ENCODE measurements around the gene RPS6KB1. TPM values are rescaled to one million over a fixed set of nuclear protein-coding genes. Genes with fewer than 3 reads are reported as not detected.
"Not testable (repeated sequence)": the region's sequence is repeated elsewhere in the genome, so short reads cannot be mapped to it uniquely, and the experiment has no call there.

The RPS6KB1 gene
- total RNA-seq, 1 donor from 2014 or later: 9.3 TPM

DNA sequence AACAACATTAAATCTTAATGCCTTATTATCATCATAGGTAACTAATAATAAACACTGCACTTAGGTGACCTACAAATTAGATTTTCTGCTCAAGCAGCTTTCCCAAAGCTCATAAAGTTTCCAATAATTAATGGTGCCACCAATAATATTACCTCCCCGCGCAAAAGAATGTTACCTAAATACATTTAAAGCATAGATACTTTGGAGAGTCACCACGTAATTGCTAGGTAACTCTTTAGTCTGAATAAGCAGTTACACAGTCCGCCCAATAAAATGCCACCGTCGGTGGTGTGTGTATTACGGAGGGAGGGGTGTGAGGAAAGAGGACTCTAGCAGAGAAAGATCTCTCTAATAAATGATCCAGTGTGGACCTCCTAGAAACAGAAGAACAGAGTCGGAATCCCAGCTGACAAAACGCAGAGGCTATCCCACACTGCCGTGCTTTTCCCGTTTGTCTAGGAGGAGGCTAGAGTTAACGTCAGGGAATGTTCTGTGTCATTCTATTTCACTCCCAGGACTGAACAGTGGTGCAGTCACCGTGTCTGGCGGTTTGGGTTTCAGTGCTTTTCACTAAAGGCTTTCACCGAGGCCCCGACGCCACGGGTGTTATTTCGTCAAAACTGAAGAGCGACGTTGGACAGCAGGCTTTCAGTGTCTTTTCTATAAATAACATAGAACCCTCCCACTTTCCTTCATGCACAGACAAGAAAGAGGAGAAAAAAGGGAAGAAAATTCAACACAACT is 71.0 kb downstream of the RPS6KB1 start:
- intact Hi-C loops (cut with DNase I): loop anchor here (10.0 kb wide), 1 partner anchor 71 kb away; no protein-coding TSS in a partner anchor
- Histone ChIP-seq H3K4me3 (peak overlapping the region; percentile 71 to 81), H3K4me1 (peaks cover 0 to 18% of the 10 kb centered on the region in 2 donors), H3K27ac (peak overlapping the region; percentile 84 to 92), H3K36me3 (peaks cover 0 to 2% of the 10 kb centered on the region in 2 donors), H3K27me3 (no peaks in the 10 kb centered on the region), H3K9me3 (no peaks in the 10 kb centered on the region)
- DNase-seq (ENCODE audit: low spot score in 2 of 2): peak in 1 of 2 donors; percentile 74
- TF ChIP-seq, protein P1, sequence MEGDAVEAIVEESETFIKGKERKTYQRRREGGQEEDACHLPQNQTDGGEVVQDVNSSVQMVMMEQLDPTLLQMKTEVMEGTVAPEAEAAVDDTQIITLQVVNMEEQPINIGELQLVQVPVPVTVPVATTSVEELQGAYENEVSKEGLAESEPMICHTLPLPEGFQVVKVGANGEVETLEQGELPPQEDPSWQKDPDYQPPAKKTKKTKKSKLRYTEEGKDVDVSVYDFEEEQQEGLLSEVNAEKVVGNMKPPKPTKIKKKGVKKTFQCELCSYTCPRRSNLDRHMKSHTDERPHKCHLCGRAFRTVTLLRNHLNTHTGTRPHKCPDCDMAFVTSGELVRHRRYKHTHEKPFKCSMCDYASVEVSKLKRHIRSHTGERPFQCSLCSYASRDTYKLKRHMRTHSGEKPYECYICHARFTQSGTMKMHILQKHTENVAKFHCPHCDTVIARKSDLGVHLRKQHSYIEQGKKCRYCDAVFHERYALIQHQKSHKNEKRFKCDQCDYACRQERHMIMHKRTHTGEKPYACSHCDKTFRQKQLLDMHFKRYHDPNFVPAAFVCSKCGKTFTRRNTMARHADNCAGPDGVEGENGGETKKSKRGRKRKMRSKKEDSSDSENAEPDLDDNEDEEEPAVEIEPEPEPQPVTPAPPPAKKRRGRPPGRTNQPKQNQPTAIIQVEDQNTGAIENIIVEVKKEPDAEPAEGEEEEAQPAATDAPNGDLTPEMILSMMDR (IDR thresholded peaks at IDR 0.05): no peak

DNA sequence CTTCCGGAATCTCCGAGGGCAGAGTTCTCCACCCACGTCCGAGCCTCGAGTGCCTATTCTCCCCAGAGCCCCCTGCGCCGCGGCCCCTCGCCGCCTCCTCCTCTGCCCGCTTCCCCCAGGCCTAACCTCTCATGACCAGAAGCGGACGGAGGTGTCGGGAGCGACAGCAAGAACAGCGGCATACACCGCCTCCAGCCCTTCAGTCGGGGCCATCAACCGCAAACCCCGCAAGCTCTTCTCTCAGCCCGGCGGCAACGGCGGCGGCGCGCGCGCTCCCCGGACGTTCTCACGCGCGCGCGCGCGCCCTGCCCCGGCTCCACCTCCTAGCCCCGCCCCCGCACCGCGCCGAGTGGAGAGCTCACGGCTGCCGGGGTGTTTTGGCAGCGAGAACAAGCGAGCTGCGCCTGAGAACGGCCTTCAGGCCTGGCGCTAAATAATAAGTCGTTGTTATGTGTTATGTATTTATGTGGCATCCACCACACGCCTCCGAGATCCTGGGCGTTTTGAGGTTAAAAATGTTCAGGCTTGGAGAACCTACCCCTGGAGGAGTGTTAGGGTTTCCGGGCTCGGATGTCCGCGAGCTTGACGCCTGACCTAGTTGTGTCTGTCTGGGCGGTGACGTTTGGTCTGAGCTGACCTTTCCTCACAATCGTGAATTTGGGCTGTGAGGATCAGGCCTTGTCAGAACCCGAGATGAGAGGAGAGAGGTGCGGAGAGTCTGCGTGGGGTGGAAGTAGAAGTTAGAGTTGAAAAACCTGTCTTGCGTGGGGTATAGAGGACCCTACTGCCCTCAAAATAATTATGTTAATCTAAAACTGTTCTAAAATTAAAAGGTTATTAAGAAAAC is 71.8 kb downstream of the RPS6KB1 start, which contains the start of gene RNFT1:
Gene RNFT1, minus strand, starts transcription at position 259 of the 847 bp plus-strand sequence. Its CDS starts 77 bp downstream, at position 182.
- Histone ChIP-seq H3K4me1 (peaks cover 0 to 18% of the 10 kb centered on the region in 2 donors), H3K36me3 (no peaks in the 10 kb centered on the region), H3K9me3 (no peaks in the 10 kb centered on the region), H3K27ac (peak within 1 kb of the TSS; percentile 84 to 92), H3K4me3 (peak within 1 kb of the TSS; percentile 71 to 81), H3K27me3 (no peaks in the 10 kb centered on the region)
- intact Hi-C loops (cut with DNase I): loop anchor here (10.0 kb wide), 1 partner anchor 70 kb away; no protein-coding TSS in a partner anchor
- TF ChIP-seq, protein P1 (IDR thresholded peaks at IDR 0.05): no peak
- DNase-seq (ENCODE audit: low spot score in 2 of 2): peak; percentile 55 to 94

DNA sequence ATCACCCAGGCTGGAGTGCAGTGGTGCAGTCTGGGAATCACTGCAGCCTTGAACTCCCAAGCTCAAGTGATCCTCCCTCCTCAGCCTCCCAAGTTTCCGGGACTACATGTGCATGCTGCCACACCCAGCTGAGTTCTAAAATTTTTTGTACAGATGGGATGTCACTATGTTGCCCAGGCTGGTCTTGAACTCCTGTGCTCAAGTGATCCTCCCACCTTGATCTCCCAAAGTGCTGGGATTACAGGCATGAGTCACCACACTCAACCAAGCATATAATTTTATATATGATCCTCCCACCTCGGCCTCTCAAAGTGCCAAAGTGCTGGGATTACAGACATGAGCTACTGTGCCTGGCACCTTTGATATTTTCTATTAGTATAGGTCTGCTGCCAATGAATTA is 78.8 kb downstream of the RPS6KB1 start:
- intact Hi-C loops (cut with DNase I): not testable (repeated sequence)

DNA sequence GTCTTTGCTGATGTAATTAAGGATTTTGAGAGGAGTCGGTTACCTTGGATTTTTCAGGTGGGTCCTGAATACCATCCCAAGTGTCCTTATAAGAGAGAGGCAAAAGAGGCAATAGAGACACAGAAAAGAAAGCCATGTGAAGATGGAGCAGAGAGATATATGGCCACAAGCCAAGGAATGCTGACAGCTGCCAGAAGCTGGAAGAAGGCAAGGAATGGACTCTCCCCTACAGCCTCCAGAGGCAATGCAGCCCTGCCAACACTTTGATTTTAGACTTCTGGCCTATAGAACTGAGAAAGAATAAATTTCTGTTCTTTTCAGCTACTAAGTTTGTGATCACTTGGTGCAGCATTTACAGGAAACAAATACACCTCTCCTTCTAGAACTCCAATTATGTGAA is 79.9 kb downstream of the RPS6KB1 start:
- intact Hi-C loops (cut with DNase I): no loop called here
- H3K9me3 ChIP-seq: no peaks in the 10 kb centered on the region
- H3K36me3 ChIP-seq: no peaks in the 10 kb centered on the region
- H3K4me3 ChIP-seq: no peak overlapping the region
- TF ChIP-seq, protein P1 (IDR thresholded peaks at IDR 0.05): no peak
- no peak for DNase-seq (ENCODE audit: low spot score in 2 of 2)
- H3K27me3 ChIP-seq: no peaks in the 10 kb centered on the region
- no peaks in the 10 kb centered on the region for H3K4me1 ChIP-seq
- no peak overlapping the region for H3K27ac ChIP-seq

More for the DNA sequence above, 78.8 kb downstream of the RPS6KB1 start:
- H3K36me3 ChIP-seq; H3K4me3 ChIP-seq; H3K27ac ChIP-seq; H3K27me3 ChIP-seq; H3K9me3 ChIP-seq; DNase-seq (ENCODE audit: low spot score in 2 of 2); H3K4me1 ChIP-seq: not testable (repeated sequence)

DNA sequence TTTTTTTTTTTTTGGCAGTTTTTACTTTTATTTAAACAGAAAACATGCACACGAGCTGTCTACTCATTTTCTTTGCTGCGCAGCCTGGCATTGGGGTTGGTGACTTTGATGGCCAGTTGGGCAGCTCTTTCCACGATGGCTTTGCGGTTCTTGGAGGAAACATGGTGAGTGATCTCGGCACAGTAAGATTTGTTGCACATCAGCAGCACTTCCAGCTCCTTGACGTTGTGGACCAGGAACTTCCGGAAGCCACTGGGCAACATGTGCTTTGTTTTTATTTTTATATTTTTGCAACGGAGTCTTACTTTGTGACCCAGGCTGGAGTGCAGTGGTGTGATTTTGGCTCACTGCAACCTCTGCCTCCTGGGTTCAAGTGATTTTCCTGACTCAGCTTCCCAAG is 80.6 kb downstream of the RPS6KB1 start:
- H3K9me3 ChIP-seq; H3K27ac ChIP-seq; H3K27me3 ChIP-seq; H3K4me3 ChIP-seq; intact Hi-C loops (cut with DNase I); DNase-seq (ENCODE audit: low spot score in 2 of 2); H3K4me1 ChIP-seq; H3K36me3 ChIP-seq: not testable (repeated sequence)

DNA sequence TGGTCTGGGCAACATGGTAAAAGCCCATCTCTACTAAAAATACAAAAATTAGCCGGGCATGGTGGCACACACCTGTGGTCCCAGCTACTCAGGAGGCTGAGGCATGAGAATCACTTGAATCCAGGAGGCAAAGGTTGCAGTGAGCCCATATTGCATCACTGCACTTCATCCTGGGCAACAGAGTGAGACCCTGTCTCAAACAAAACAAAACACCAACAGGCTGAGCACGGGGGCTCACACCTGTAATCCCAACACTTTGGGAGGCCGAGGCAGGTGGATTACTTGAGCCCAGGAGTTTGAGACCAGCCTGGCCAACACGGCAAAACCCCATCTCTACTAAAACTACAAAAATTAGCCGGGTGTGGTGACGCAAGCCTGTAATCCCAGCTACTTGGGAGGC is 82.2 kb downstream of the RPS6KB1 start:
- H3K27ac ChIP-seq; H3K27me3 ChIP-seq; H3K4me1 ChIP-seq; H3K9me3 ChIP-seq; DNase-seq (ENCODE audit: low spot score in 2 of 2); H3K36me3 ChIP-seq; intact Hi-C loops (cut with DNase I); H3K4me3 ChIP-seq: not testable (repeated sequence)

DNA sequence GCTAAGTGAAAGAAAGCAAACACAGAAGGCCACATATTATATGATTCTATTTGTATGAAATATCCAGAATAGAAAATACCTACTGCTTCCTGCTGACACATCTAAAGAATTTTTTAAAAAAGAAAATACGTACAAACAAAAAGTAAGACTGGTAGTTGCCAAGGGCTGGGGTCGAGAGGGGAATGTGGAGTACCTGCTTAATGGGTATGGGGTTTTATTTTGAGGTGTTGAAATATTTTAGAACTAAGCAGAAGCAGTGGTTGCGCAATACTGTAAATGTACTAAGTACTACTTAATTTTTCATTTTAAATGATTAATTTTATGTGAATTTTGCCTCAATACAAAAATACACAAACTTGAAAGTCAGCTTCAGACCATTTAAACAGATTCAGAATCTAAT is 103.7 kb downstream of the RPS6KB1 start:
- DNase-seq (ENCODE audit: low spot score in 2 of 2); H3K4me3 ChIP-seq; H3K36me3 ChIP-seq; H3K4me1 ChIP-seq; H3K27me3 ChIP-seq; intact Hi-C loops (cut with DNase I); H3K9me3 ChIP-seq; H3K27ac ChIP-seq: not testable (repeated sequence)

Other genes with a start within 250 kb of the RPS6KB1 start
- 125 TPM for gene PTRH2, start 185.7 kb upstream of the RPS6KB1 start, total RNA-seq
- 183 TPM for gene VMP1, start 185.5 kb upstream of the RPS6KB1 start, total RNA-seq
- gene TUBD1, start 178 bp upstream of the RPS6KB1 start, total RNA-seq: 0.64 TPM
- 1.9 TPM for gene RNFT1, start 71.6 kb downstream of the RPS6KB1 start, total RNA-seq
- gene HEATR6, start 185.8 kb downstream of the RPS6KB1 start, total RNA-seq: 22.9 TPM